C4-2B (cell line): ENCODE data around the gene TAF12.

Source experiments
- CTCF ChIP-seq: fragments of 450-650 bp; conservative IDR thresholded peaks from 2 replicates; pipeline ENCODE4 v1.5.1; 2017; ENCODE audit warnings: mild to moderate bottlenecking
- ZFX ChIP-seq: fragments of 450-650 bp; IDR thresholded peaks from 2 replicates; pipeline ENCODE4 v1.6.1; 2017

- no peak for TF ChIP-seq CTCF
- no peak for TF ChIP-seq ZFX
These were observed 77.1 kb downstream of the TAF12 start for GRCh38 chr1:28565726-28566125.
